Measurements from ENCODE around the gene LRRC7. TPM values are rescaled to one million over a fixed set of nuclear protein-coding genes. Genes with fewer than 3 reads are reported as not detected.
"Not testable (repeated sequence)": the region's sequence is repeated elsewhere in the genome, so short reads cannot be mapped to it uniquely, and the experiment has no call there.

LRRC7 gene
- total RNA-seq, 1 experiment from 2014 or later, result not detected

DNA sequence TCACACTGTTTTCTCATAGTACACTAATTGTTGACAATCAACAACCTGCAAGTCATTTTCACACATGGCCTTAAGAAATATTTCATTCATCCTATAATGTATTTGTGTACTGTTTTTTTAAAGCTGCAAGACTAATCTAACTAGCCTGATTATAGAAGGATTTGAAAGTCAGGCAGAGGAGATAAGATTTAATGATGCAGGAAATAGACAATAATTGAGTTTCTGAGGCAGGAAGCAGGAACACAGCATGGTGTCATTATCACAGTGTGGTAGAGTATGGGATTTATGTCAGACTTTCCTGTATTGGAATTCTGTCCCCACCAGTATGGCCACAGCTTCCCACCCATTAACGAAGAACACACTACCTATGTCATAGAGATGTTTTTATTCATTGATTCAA is 138.8 kb downstream of the LRRC7 start:
- Histone ChIP-seq H2AFZ (ENCODE audit: low read length) (no peak overlapping the region), H3K27me3 (ENCODE audit: low read length) (no peaks in the 10 kb centered on the region), H3K36me3 (ENCODE audit: insufficient read depth, low read length) (no peaks in the 10 kb centered on the region), H3K27ac (ENCODE audit: low read length) (no peak overlapping the region), H3K4me3 (ENCODE audit: low read length) (no peak overlapping the region), H3K4me2 (ENCODE audit: low read depth, low read length, poor library complexity, severe bottlenecking) (no peak overlapping the region), H3K9me3 (ENCODE audit: low read length) (no peaks in the 10 kb centered on the region), H4K20me1 (ENCODE audit: insufficient read depth, low read depth, low read length) (no peaks in the 10 kb centered on the region), H3K9me2 (replicated peaks; ENCODE audit: insufficient read depth, low read length) (no peaks in the 10 kb centered on the region), H3K4me1 (ENCODE audit: low read length) (no peaks in the 10 kb centered on the region), H3K9ac (ENCODE audit: low read length) (no peak overlapping the region), H3K79me2 (ENCODE audit: low read length) (no peaks in the 10 kb centered on the region)
- DNase-seq, result no peak

DNA sequence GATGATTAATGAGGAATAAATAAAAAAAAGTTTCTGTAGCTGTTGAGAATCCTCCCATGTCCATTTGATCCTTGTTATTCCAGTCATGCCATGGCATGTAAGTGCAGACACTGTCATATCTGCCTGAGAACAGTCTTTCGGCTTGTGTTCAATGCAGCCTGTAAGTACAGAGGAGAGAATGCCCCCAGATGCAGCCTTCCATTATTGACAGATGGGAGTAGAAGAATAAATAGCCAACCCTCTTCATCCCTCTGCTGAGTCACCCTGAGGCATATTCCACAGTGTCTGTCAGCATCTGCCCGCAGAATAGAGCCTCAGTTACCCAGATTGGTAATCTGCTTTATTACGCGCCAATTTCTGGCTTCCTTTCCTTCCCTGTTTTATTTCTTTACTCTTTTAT is 139.4 kb downstream of the LRRC7 start:
- H3K4me1 ChIP-seq (ENCODE audit: low read length), result no peaks in the 10 kb centered on the region

DNA sequence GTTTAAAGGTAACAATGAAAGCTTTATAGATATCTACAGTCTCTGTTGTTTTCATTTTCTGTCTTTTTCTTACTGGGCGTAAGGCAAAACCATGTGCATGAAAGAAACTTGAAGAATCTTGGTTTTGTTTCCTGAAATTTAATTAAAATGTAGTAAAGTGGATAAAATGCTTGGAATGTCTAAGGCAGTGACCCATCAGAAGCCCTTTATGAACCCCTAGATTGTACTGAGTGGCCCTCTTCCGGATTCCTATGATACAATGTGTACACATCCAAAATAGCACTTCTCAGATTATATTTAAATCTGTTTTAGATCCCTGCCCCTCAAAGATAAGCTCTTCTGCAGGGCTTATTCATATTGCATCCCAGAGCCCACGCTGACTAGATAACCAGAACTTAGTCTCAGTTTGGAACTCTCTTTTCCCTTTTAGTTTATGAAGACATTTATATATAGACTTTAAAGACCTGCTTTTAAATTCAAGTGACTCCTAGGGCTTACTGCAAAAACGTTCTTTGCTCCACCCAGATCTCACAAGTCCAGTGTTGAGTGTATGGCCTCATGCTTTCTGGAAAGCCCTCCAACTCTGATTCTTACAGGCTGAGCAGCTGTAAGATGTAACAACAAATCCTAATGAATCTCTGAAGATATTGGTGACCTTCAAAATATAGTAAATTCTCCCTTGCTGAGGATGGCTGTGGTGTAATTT is 142.9 kb downstream of the LRRC7 start:
- Histone ChIP-seq H4K20me1 (ENCODE audit: insufficient read depth, low read depth, low read length) (no peaks in the 10 kb centered on the region), H3K9ac (ENCODE audit: low read length) (no peak overlapping the region), H3K4me3 (ENCODE audit: low read length) (no peak overlapping the region), H3K27ac (ENCODE audit: low read length) (no peak overlapping the region), H3K4me1 (ENCODE audit: low read length) (no peaks in the 10 kb centered on the region), H3K27me3 (ENCODE audit: low read length) (no peaks in the 10 kb centered on the region), H3K79me2 (ENCODE audit: low read length) (no peaks in the 10 kb centered on the region), H2AFZ (ENCODE audit: low read length) (no peak overlapping the region), H3K4me2 (ENCODE audit: low read depth, low read length, poor library complexity, severe bottlenecking) (no peak overlapping the region), H3K9me2 (replicated peaks; ENCODE audit: insufficient read depth, low read length) (no peaks in the 10 kb centered on the region), H3K9me3 (ENCODE audit: low read length) (no peaks in the 10 kb centered on the region), H3K36me3 (ENCODE audit: insufficient read depth, low read length) (no peaks in the 10 kb centered on the region)
- DNase-seq, result no peak

More for the DNA sequence above, 139.4 kb downstream of the LRRC7 start:
- H3K9ac ChIP-seq (ENCODE audit: low read length), result no peak overlapping the region
- no peaks in the 10 kb centered on the region for H3K36me3 ChIP-seq (ENCODE audit: insufficient read depth, low read length)
- H3K27ac ChIP-seq (ENCODE audit: low read length), result no peak overlapping the region
- H3K4me3 ChIP-seq (ENCODE audit: low read length), result no peak overlapping the region
- H4K20me1 ChIP-seq (ENCODE audit: insufficient read depth, low read depth, low read length), result no peaks in the 10 kb centered on the region
- no peak overlapping the region for H3K4me2 ChIP-seq (ENCODE audit: low read depth, low read length, poor library complexity, severe bottlenecking)
- H3K9me2 ChIP-seq (replicated peaks; ENCODE audit: insufficient read depth, low read length), result no peaks in the 10 kb centered on the region
- DNase-seq, result no peak
- H3K79me2 ChIP-seq (ENCODE audit: low read length), result no peaks in the 10 kb centered on the region
- no peak overlapping the region for H2AFZ ChIP-seq (ENCODE audit: low read length)
- no peaks in the 10 kb centered on the region for H3K27me3 ChIP-seq (ENCODE audit: low read length)
- no peaks in the 10 kb centered on the region for H3K9me3 ChIP-seq (ENCODE audit: low read length)

DNA sequence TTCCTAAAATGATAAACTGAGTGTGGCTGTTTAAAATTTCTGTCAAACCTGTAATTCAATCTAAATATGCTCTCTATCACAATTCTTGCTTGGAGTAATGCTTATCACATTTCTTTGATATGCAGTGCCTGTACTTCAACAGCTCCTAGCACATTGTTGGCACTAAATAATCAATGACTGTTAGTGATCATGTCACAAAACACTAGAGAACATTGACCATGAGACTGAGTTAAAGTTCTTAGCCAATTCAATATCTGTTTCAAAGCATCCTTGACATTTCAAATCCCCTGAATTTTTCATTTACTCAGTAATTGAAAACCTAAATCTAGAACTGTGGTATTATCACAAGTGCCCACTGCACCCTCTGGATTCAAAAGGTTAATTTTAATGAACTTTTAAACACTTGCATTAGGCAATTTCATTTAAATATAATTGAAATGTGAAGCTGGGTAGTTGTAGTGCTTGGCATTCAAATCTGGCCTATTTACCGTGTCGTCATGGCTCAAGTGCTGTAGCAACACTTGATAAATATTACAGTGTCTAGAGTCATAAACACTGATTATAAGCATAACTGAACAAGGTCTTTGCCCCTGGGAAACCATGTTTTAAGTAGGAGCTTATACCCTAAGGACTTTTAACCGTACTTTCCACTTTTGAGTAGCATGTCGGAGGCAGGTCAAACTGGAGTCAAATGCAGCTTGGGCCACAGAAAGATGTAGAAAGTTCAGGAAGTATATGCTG is 143.6 kb downstream of the LRRC7 start:
- DNase-seq, result no peak
- Histone ChIP-seq H3K27me3 (ENCODE audit: low read length) (no peaks in the 10 kb centered on the region), H3K79me2 (ENCODE audit: low read length) (no peaks in the 10 kb centered on the region), H3K4me3 (ENCODE audit: low read length) (no peak overlapping the region), H3K9me2 (replicated peaks; ENCODE audit: insufficient read depth, low read length) (no peaks in the 10 kb centered on the region), H3K36me3 (ENCODE audit: insufficient read depth, low read length) (no peaks in the 10 kb centered on the region), H3K4me2 (ENCODE audit: low read depth, low read length, poor library complexity, severe bottlenecking) (no peak overlapping the region), H3K4me1 (ENCODE audit: low read length) (no peaks in the 10 kb centered on the region), H2AFZ (ENCODE audit: low read length) (no peak overlapping the region), H3K9me3 (ENCODE audit: low read length) (no peaks in the 10 kb centered on the region), H3K27ac (ENCODE audit: low read length) (no peak overlapping the region), H4K20me1 (ENCODE audit: insufficient read depth, low read depth, low read length) (no peaks in the 10 kb centered on the region), H3K9ac (ENCODE audit: low read length) (no peak overlapping the region)

DNA sequence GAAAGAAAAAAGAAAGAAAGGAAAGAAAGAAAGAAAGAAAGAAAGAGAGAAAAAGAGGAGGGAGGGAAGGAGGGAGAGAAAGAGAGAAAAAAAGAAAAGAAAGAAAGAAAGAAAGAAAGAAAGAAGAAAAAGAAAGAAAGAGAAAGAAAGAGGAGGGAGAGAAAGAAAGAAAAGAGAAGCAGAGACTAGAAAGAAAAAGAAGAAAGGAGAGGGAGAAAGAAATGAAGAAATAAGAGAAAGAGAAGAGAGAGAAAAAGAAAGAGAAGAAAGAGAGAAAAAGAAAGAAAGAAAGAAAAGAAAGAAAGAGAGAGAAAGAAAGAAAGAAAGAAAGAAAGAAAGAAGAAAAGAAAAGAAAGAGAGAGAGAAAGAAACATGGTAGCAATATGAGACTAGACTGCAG is 150.1 kb downstream of the LRRC7 start:
- not testable (repeated sequence) for H2AFZ ChIP-seq (ENCODE audit: low read length); H3K27me3 ChIP-seq (ENCODE audit: low read length); DNase-seq; H3K4me3 ChIP-seq (ENCODE audit: low read length); H4K20me1 ChIP-seq (ENCODE audit: insufficient read depth, low read depth, low read length); H3K4me1 ChIP-seq (ENCODE audit: low read length); H3K79me2 ChIP-seq (ENCODE audit: low read length); H3K9ac ChIP-seq (ENCODE audit: low read length); H3K9me3 ChIP-seq (ENCODE audit: low read length); H3K27ac ChIP-seq (ENCODE audit: low read length); H3K9me2 ChIP-seq (replicated peaks; ENCODE audit: insufficient read depth, low read length); H3K4me2 ChIP-seq (ENCODE audit: low read depth, low read length, poor library complexity, severe bottlenecking); H3K36me3 ChIP-seq (ENCODE audit: insufficient read depth, low read length)

DNA sequence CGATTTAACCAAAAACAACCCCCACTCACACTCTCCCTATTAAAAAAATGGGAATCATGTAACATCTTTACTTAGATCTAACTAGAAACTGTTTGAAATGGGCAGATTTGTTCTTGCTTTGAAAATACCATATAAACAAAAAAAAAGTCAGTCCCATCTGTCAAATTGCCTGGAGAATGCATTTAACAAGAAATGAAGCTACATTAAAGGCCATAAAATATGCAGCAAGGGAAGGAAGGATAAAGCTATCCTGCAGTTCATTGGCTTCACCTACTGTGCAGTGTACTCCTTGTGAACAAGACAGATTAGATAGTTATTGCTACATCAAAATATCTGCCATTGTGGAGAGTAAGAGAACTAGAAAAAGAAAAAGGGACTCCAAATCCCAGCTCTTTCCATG is 160.5 kb downstream of the LRRC7 start:
- no peaks in the 10 kb centered on the region for H3K9me2 ChIP-seq (replicated peaks; ENCODE audit: insufficient read depth, low read length)
- no peak overlapping the region for H3K9ac ChIP-seq (ENCODE audit: low read length)
- no peaks in the 10 kb centered on the region for H3K27me3 ChIP-seq (ENCODE audit: low read length)
- no peaks in the 10 kb centered on the region for H3K79me2 ChIP-seq (ENCODE audit: low read length)
- no peaks in the 10 kb centered on the region for H3K36me3 ChIP-seq (ENCODE audit: insufficient read depth, low read length)
- H2AFZ ChIP-seq (ENCODE audit: low read length), result no peak overlapping the region
- H4K20me1 ChIP-seq (ENCODE audit: insufficient read depth, low read depth, low read length), result no peaks in the 10 kb centered on the region
- H3K27ac ChIP-seq (ENCODE audit: low read length), result no peak overlapping the region
- no peak overlapping the region for H3K4me3 ChIP-seq (ENCODE audit: low read length)
- H3K4me1 ChIP-seq (ENCODE audit: low read length), result no peaks in the 10 kb centered on the region
- no peak for DNase-seq
- H3K4me2 ChIP-seq (ENCODE audit: low read depth, low read length, poor library complexity, severe bottlenecking), result no peak overlapping the region
- no peaks in the 10 kb centered on the region; the same call in 1 of the 2 replicates for H3K9me3 ChIP-seq (ENCODE audit: low read length)

DNA sequence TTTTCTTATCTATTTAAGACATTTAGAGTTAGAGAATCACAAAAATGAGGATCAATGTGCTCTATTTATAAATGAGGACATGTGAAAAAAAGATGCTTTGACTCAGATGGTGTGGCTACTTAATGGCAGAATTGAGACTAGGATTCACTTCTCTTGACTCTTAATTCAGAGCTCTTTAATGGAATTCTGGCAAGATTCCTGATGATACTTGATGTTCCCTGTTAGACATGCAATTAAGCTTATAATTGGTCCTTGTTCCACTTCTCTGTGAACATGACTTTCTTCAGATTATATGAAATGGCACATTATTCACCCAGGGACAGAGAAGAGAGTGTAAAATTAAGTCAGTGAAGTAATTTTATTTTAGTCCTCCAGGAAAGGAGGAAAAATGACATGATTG is 165.3 kb downstream of the LRRC7 start:
- no peaks in the 10 kb centered on the region for H3K36me3 ChIP-seq (ENCODE audit: insufficient read depth, low read length)
- no peaks in the 10 kb centered on the region for H3K27me3 ChIP-seq (ENCODE audit: low read length)
- no peaks in the 10 kb centered on the region for H3K9me2 ChIP-seq (replicated peaks; ENCODE audit: insufficient read depth, low read length)
- H3K4me3 ChIP-seq (ENCODE audit: low read length), result no peak overlapping the region
- H3K4me1 ChIP-seq (ENCODE audit: low read length), result no peaks in the 10 kb centered on the region
- H3K27ac ChIP-seq (ENCODE audit: low read length), result no peak overlapping the region
- no peak overlapping the region for H3K9ac ChIP-seq (ENCODE audit: low read length)
- no peak overlapping the region for H3K4me2 ChIP-seq (ENCODE audit: low read depth, low read length, poor library complexity, severe bottlenecking)
- DNase-seq, result no peak
- no peaks in the 10 kb centered on the region for H3K79me2 ChIP-seq (ENCODE audit: low read length)
- H2AFZ ChIP-seq (ENCODE audit: low read length), result no peak overlapping the region
- H4K20me1 ChIP-seq (ENCODE audit: insufficient read depth, low read depth, low read length), result no peaks in the 10 kb centered on the region
- H3K9me3 ChIP-seq (ENCODE audit: low read length), result no peaks in the 10 kb centered on the region; the same call in 1 of the 2 replicates

DNA sequence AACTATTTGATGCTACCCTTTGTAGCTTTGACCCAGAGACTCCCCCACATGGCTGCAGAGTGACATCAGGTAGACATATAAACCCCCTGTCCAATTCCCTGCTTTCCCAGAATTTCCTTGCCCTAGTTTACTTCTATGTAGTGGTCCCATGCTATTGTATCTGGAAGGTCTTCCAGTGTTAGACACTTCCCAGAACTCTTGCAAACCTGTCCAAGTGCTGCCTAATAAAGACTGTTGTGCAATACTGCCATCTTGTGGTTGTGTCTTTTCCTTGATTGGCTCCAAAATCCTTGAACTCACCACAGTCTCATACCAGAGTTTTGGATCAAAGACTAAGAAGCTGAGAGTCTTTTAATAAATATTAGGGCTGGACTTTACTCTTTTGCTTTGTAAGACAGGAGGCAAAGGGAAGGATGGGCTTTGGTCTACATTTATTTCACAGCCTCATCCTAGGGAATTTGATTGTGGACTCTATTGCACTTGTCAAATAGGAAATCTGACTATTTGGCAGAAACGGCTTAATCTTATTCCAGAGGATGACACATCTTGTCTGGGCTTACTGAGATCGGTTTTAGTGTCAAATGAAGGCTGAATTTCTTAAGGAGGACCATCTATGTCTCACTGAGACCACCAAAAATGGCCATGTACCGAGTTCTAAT is 169.9 kb downstream of the LRRC7 start:
- H3K9me2 ChIP-seq (replicated peaks; ENCODE audit: insufficient read depth, low read length), result no peaks in the 10 kb centered on the region
- H3K9me3 ChIP-seq (ENCODE audit: low read length), result no peaks in the 10 kb centered on the region
- no peak overlapping the region for H2AFZ ChIP-seq (ENCODE audit: low read length)
- no peaks in the 10 kb centered on the region for H3K27me3 ChIP-seq (ENCODE audit: low read length)
- no peak overlapping the region for H3K27ac ChIP-seq (ENCODE audit: low read length)
- H3K4me3 ChIP-seq (ENCODE audit: low read length), result no peak overlapping the region
- H3K79me2 ChIP-seq (ENCODE audit: low read length), result no peaks in the 10 kb centered on the region
- no peaks in the 10 kb centered on the region for H3K36me3 ChIP-seq (ENCODE audit: insufficient read depth, low read length)
- no peaks in the 10 kb centered on the region for H3K4me1 ChIP-seq (ENCODE audit: low read length)
- no peaks in the 10 kb centered on the region for H4K20me1 ChIP-seq (ENCODE audit: insufficient read depth, low read depth, low read length)
- peak; percentile 82 for DNase-seq
- H3K4me2 ChIP-seq (ENCODE audit: low read depth, low read length, poor library complexity, severe bottlenecking), result no peak overlapping the region
- H3K9ac ChIP-seq (ENCODE audit: low read length), result no peak overlapping the region

All from Karpas-422 (cell line).